OCI-LY1 (cell line): ENCODE data around the gene TAB2.

ENCODE experiments used
- H2AFZ ChIP-seq: fragments of 200-600 bp; sonication (generic), shearing (Covaris generic); 2 replicates; pipeline ENCODE4 v1.6.0; 2014; ENCODE audit warnings: antibody characterized with exemption, mild to moderate bottlenecking, low read length
- H3F3A ChIP-seq: fragments of 200-600 bp; sonication (generic), shearing (Covaris generic); 2 replicates; pipeline ENCODE4 v1.6.0; 2014; ENCODE audit warnings: mild to moderate bottlenecking, antibody characterized with exemption, low read length, moderate library complexity; ENCODE audit not compliant: insufficient read depth
- H3K27ac ChIP-seq: fragments of 200-600 bp; sonication (generic); 2 replicates; pipeline ENCODE4 v1.5.1; 2014; ENCODE audit warnings: low read length, mixed run types, mild to moderate bottlenecking, low read depth; ENCODE audit not compliant: poor library complexity, severe bottlenecking
- H3K27me3 ChIP-seq: fragments of 200-600 bp; sonication (generic); 2 replicates; pipeline ENCODE4 v1.6.0; 2014; ENCODE audit warnings: antibody characterized with exemption, mild to moderate bottlenecking, low read length, moderate library complexity; ENCODE audit not compliant: insufficient read depth
- H3K36me3 ChIP-seq: fragments of 200-600 bp; sonication (generic); 2 replicates; pipeline ENCODE4 v1.6.1; 2014; ENCODE audit warnings: mild to moderate bottlenecking, antibody characterized with exemption, low read length, moderate library complexity, mixed read lengths; ENCODE audit not compliant: insufficient read depth
- H3K4me1 ChIP-seq: fragments of 200-600 bp; sonication (generic); 2 replicates; pipeline ENCODE4 v1.5.1; 2014; ENCODE audit warnings: mild to moderate bottlenecking, low read length, moderate library complexity; ENCODE audit not compliant: insufficient read depth, severe bottlenecking
- H3K4me2 ChIP-seq: fragments of 200-600 bp; sonication (generic), shearing (Covaris generic); 2 replicates; pipeline ENCODE4 v1.6.1; 2014; ENCODE audit warnings: low read length
- H3K4me3 ChIP-seq: fragments of 200-600 bp; sonication (generic); 2 replicates; pipeline ENCODE4 v1.5.1; 2014; ENCODE audit warnings: low read length, low read depth, mild to moderate bottlenecking, mixed read lengths; ENCODE audit not compliant: poor library complexity, severe bottlenecking
- H3K79me2 ChIP-seq: fragments of 200-600 bp; shearing (Covaris generic); 2 replicates; pipeline ENCODE4 v1.6.1; 2016; ENCODE audit warnings: mixed run types, low read length, mixed read lengths; ENCODE audit not compliant: insufficient read depth
- H3K9ac ChIP-seq: fragments of 200-600 bp; sonication (generic), shearing (Covaris generic); 2 replicates; pipeline ENCODE4 v1.6.1; 2014; ENCODE audit warnings: mild to moderate bottlenecking, low read length, mixed read lengths
- H3K9me2 ChIP-seq: fragments of 200-600 bp; sonication (generic), shearing (Covaris generic); 2 replicates; pipeline ENCODE4 v1.6.1; 2014; ENCODE audit warnings: low read depth, mild to moderate bottlenecking, low read length, mixed read lengths
- H3K9me3 ChIP-seq: fragments of 200-600 bp; shearing (Covaris generic); 2 replicates; pipeline ENCODE4 v1.6.1; 2014; ENCODE audit warnings: low read length, mixed read lengths
- H4K20me1 ChIP-seq: fragments of 200-600 bp; sonication (generic), shearing (Covaris generic); 2 replicates; pipeline ENCODE4 v1.6.0; 2016; ENCODE audit warnings: mild to moderate bottlenecking, low read length; ENCODE audit not compliant: insufficient read depth
- CTCF ChIP-seq: fragments of 200-600 bp; sonication (generic), shearing (Covaris generic); IDR thresholded peaks from 2 replicates; pipeline ENCODE4 v1.5.1; 2017; ENCODE audit warnings: mild to moderate bottlenecking, antibody characterized with exemption, low read length, moderate library complexity, mixed read lengths
- EZH2 ChIP-seq: fragments of 200-600 bp; sonication (generic), shearing (Covaris generic); IDR thresholded peaks from 2 replicates; pipeline ENCODE4 v1.8.0; 2017; ENCODE audit warnings: borderline replicate concordance, mixed run types, mild to moderate bottlenecking, antibody characterized with exemption, low read length, moderate library complexity, mixed read lengths

TAB2 gene

GRCh38 chr6:149387779-149388512 lies 70.4 kb downstream of the TAB2 start:
- H2AFZ ChIP-seq: no peak overlapping the region
- no peaks in the 10 kb centered on the region for H3F3A ChIP-seq
- no peak overlapping the region for H3K4me3 ChIP-seq
- H3K9me2 ChIP-seq: no peaks in the 10 kb centered on the region
- no peak overlapping the region for H3K27ac ChIP-seq
- no peak overlapping the region for H3K4me2 ChIP-seq
- peaks cover 29% of the 10 kb centered on the region for H3K9me3 ChIP-seq
- no peaks in the 10 kb centered on the region for H4K20me1 ChIP-seq
- TF ChIP-seq CTCF (no peak), EZH2 (no peak)
- H3K36me3 ChIP-seq: peaks cover 75% of the 10 kb centered on the region
- H3K79me2 ChIP-seq: 0 out of 2 replicates have a peak, but pooled peaks cover 4% of the 10 kb centered on the region
- no peaks in the 10 kb centered on the region for H3K27me3 ChIP-seq
- H3K9ac ChIP-seq: no peak overlapping the region
- H3K4me1 ChIP-seq: no peaks in the 10 kb centered on the region

- Histone ChIP-seq H3K27ac (no peak overlapping the region), H3K27me3 (no peaks in the 10 kb centered on the region), H3K9ac (no peak overlapping the region), H3K36me3 (peaks cover 67% of the 10 kb centered on the region), H3K4me3 (no peak overlapping the region), H3K4me2 (no peak overlapping the region), H3K4me1 (no peaks in the 10 kb centered on the region), H3F3A (no peaks in the 10 kb centered on the region), H3K9me2 (no peaks in the 10 kb centered on the region), H3K9me3 (peaks cover 27% of the 10 kb centered on the region), H4K20me1 (no peaks in the 10 kb centered on the region), H3K79me2 (0 out of 2 replicates have a peak, but pooled peaks cover 6% of the 10 kb centered on the region), H2AFZ (no peak overlapping the region)
- no peak for TF ChIP-seq CTCF
- no peak for TF ChIP-seq EZH2
These were observed 72.2 kb downstream of the TAB2 start for GRCh38 chr6:149389509-149390297.

- Histone ChIP-seq H3K36me3 (peaks cover 63% of the 10 kb centered on the region), H3K9me3 (peaks cover 11% of the 10 kb centered on the region), H3K9me2 (no peaks in the 10 kb centered on the region), H4K20me1 (no peaks in the 10 kb centered on the region), H3K4me1 (no peaks in the 10 kb centered on the region), H3K9ac (no peak overlapping the region), H2AFZ (no peak overlapping the region), H3K27ac (no peak overlapping the region), H3K79me2 (0 out of 2 replicates have a peak, but pooled peaks cover 6% of the 10 kb centered on the region), H3K27me3 (no peaks in the 10 kb centered on the region), H3K4me3 (no peak overlapping the region), H3K4me2 (no peak overlapping the region), H3F3A (no peaks in the 10 kb centered on the region)
- no peak for TF ChIP-seq EZH2
These were observed 74.6 kb downstream of the TAB2 start for GRCh38 chr6:149392093-149392492.
